ENCODE data around the gene PFN1. TPM values are rescaled to one million over a fixed set of nuclear protein-coding genes. Genes with fewer than 3 reads are reported as not detected.
"Not testable (repeated sequence)": the region's sequence is repeated elsewhere in the genome, so short reads cannot be mapped to it uniquely, and the experiment has no call there.

The PFN1 gene
- total and polyA plus RNA-seq, 2 donors from 2014 or later: 496 to 614 TPM

GRCh38 chr17:4931963-4932362 is 16.4 kb downstream of the PFN1 start, which contains the start of gene GP1BA:
TSS of gene GP1BA (plus strand) at chr17:4932277. CDS start at chr17:4932605, 328 bp downstream.
- Histone ChIP-seq H3K27me3 (ENCODE audit: control insufficient read depth, insufficient read depth, low read length) (no peaks in the 10 kb centered on the region), H3K27ac (ENCODE audit: low read depth in 2 of 2, low read length in 2 of 2) (no peak within 1 kb of the TSS), H3K36me3 (ENCODE audit: control insufficient read depth in 2 of 3, insufficient read depth in 3 of 3, low read length in 3 of 3) (peaks cover 0 to 1% (median 0%) of the 10 kb centered on the region in 3 donors), H3K9ac (ENCODE audit: low read length in 3 of 3) (no peak within 1 kb of the TSS), H3K4me3 (ENCODE audit: low read length in 3 of 3) (no peak within 1 kb of the TSS), H3K9me3 (ENCODE audit: control insufficient read depth in 2 of 3, insufficient read depth in 1 of 3, low read length in 3 of 3) (no peaks in the 10 kb centered on the region), H3K4me1 (ENCODE audit: control insufficient read depth in 2 of 3, insufficient read depth in 2 of 3, low read depth in 1 of 3, low read length in 3 of 3) (peaks cover 0 to 6% (median 0%) of the 10 kb centered on the region in 3 donors)
- DNase-seq (no peak), FAIRE-seq (no peak)
- intact Hi-C loops (cut with DNase I): no loop called here
- TF ChIP-seq CTCF (IDR thresholded peaks at IDR 0.05; ENCODE audit: borderline replicate concordance, extremely low read depth, insufficient read depth): no peak

GRCh38 chr17:4928881-4929280 is 19.4 kb downstream of the PFN1 start:
- Histone ChIP-seq H3K9me3 (ENCODE audit: control insufficient read depth in 2 of 3, insufficient read depth in 1 of 3, low read length in 3 of 3) (no peaks in the 10 kb centered on the region), H3K4me1 (ENCODE audit: control insufficient read depth in 2 of 3, insufficient read depth in 2 of 3, low read depth in 1 of 3, low read length in 3 of 3) (peaks cover 0 to under 1% (median 0%) of the 10 kb centered on the region in 3 donors), H3K27ac (ENCODE audit: low read depth in 2 of 2, low read length in 2 of 2) (no peak overlapping the region), H3K36me3 (ENCODE audit: control insufficient read depth in 2 of 3, insufficient read depth in 3 of 3, low read length in 3 of 3) (no peaks in the 10 kb centered on the region), H3K9ac (ENCODE audit: low read length in 3 of 3) (no peak overlapping the region), H3K27me3 (ENCODE audit: control insufficient read depth, insufficient read depth, low read length) (no peaks in the 10 kb centered on the region), H3K4me3 (ENCODE audit: low read length in 3 of 3) (no peak overlapping the region)
- DNase-seq (no peak), FAIRE-seq (no peak)
- intact Hi-C loops (cut with DNase I): no loop called here
- TF ChIP-seq CTCF (IDR thresholded peaks at IDR 0.05; ENCODE audit: borderline replicate concordance, extremely low read depth, insufficient read depth): no peak

- DNase-seq; H3K27me3 ChIP-seq (ENCODE audit: control insufficient read depth, insufficient read depth, low read length); H3K36me3 ChIP-seq (ENCODE audit: control insufficient read depth in 2 of 3, insufficient read depth in 3 of 3, low read length in 3 of 3); H3K9ac ChIP-seq (ENCODE audit: low read length in 3 of 3); H3K27ac ChIP-seq (ENCODE audit: low read depth in 2 of 2, low read length in 2 of 2); H3K4me1 ChIP-seq (ENCODE audit: control insufficient read depth in 2 of 3, insufficient read depth in 2 of 3, low read depth in 1 of 3, low read length in 3 of 3); FAIRE-seq; intact Hi-C loops (cut with DNase I); H3K4me3 ChIP-seq (ENCODE audit: low read length in 3 of 3); H3K9me3 ChIP-seq (ENCODE audit: control insufficient read depth in 2 of 3, insufficient read depth in 1 of 3, low read length in 3 of 3): not testable (repeated sequence)
Observed at GRCh38 chr17:4926577-4927335, 21.6 kb downstream of the PFN1 start.

- intact Hi-C loops (cut with DNase I): no loop called here
- FAIRE-seq: no peak
- H3K9me3 ChIP-seq (ENCODE audit: control insufficient read depth in 2 of 3, insufficient read depth in 1 of 3, low read length in 3 of 3): no peaks in the 10 kb centered on the region
Observed at GRCh38 chr17:4921320-4921719, 27.0 kb downstream of the PFN1 start.

More at GRCh38 chr17:4921320-4921719, 27.0 kb downstream of the PFN1 start:
- no peaks in the 10 kb centered on the region for H3K4me1 ChIP-seq (ENCODE audit: control insufficient read depth in 2 of 3, insufficient read depth in 2 of 3, low read depth in 1 of 3, low read length in 3 of 3)
- no peak overlapping the region for H3K27ac ChIP-seq (ENCODE audit: low read depth in 2 of 2, low read length in 2 of 2)
- no peak for DNase-seq
- H3K36me3 ChIP-seq (ENCODE audit: control insufficient read depth in 2 of 3, insufficient read depth in 3 of 3, low read length in 3 of 3): no peaks in the 10 kb centered on the region
- H3K4me3 ChIP-seq (ENCODE audit: low read length in 3 of 3): no peak overlapping the region
- H3K9ac ChIP-seq (ENCODE audit: low read length in 3 of 3): no peak overlapping the region
- no peaks in the 10 kb centered on the region for H3K27me3 ChIP-seq (ENCODE audit: control insufficient read depth, insufficient read depth, low read length)
- no peak for TF ChIP-seq CTCF (IDR thresholded peaks at IDR 0.05; ENCODE audit: borderline replicate concordance, extremely low read depth, insufficient read depth)
